ENCODE results near the gene ARL4C. TPM values are rescaled to one million over a fixed set of nuclear protein-coding genes. Genes with fewer than 3 reads are reported as not detected.

The ARL4C gene
- total and polyA plus RNA-seq, 2 experiments from 2014 or later: 5.8 to 9.9 TPM

DNA sequence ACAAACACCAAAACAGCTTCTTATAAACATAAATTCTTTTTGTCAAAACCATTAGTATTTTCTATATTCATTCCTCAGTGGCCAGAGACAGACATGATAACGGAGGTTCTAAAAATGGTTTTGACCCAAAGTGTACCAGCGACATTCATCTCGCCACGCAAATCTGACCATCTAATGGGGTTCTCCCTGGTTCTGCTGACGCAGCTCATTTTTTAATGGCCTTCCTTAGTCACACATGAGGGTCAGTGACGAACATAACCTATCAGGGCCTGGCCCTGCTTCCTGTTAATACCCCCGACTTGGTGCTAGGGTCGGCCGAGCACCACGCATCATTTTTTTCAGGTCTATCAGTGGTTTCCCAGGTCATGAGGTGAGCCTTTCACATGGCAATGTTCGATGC, 45.9 kb upstream of the ARL4C start:
- Mint-ChIP-seq H3K4me3 (no peak overlapping the region), H3K36me3 (ENCODE audit: low read depth) (no peaks in the 10 kb centered on the region), H3K9me3 (peaks cover 5% of the 10 kb centered on the region), H3K27ac (no peak overlapping the region), H3K27me3 (ENCODE audit: insufficient read depth, low read depth, poor library complexity) (peaks cover 4% of the 10 kb centered on the region), H3K4me1 (peaks cover 25% of the 10 kb centered on the region)
- H2AFZ ChIP-seq: no peak overlapping the region
- no peaks in the 10 kb centered on the region for H3K36me3 ChIP-seq (ENCODE audit: insufficient read depth)
- H3K9me2 ChIP-seq (ENCODE audit: insufficient read depth): no peaks in the 10 kb centered on the region
- H3K27ac ChIP-seq (ENCODE audit: low read depth): no peak overlapping the region
- no peak for TF ChIP-seq CTCF (conservative IDR thresholded peaks at IDR 0.05; ENCODE audit: low read depth in 2 of 2)
- no peak for TF ChIP-seq ETS1 (IDR thresholded peaks at IDR 0.05)
- TF ChIP-seq NANOG (IDR thresholded peaks at IDR 0.05; ENCODE audit: borderline replicate concordance): no peak
- H3K27me3 ChIP-seq (ENCODE audit: insufficient read depth): no peaks in the 10 kb centered on the region
- ATAC-seq: no peak
- H3K4me3 ChIP-seq: no peak overlapping the region
- DNase-seq (ENCODE audit: low spot score): no peak
- H4K20me1 ChIP-seq (replicated peaks; ENCODE audit: insufficient read depth): no peaks in the 10 kb centered on the region
- no peak overlapping the region for H3K4me2 ChIP-seq
- peaks cover 18% of the 10 kb centered on the region for H3K4me1 ChIP-seq (ENCODE audit: insufficient read depth)
- no peaks in the 10 kb centered on the region for H3K79me2 ChIP-seq (replicated peaks; ENCODE audit: insufficient read depth)
- no peaks in the 10 kb centered on the region; the same call in 1 of the 2 replicates for H3F3A ChIP-seq (replicated peaks; ENCODE audit: low read depth)

DNA sequence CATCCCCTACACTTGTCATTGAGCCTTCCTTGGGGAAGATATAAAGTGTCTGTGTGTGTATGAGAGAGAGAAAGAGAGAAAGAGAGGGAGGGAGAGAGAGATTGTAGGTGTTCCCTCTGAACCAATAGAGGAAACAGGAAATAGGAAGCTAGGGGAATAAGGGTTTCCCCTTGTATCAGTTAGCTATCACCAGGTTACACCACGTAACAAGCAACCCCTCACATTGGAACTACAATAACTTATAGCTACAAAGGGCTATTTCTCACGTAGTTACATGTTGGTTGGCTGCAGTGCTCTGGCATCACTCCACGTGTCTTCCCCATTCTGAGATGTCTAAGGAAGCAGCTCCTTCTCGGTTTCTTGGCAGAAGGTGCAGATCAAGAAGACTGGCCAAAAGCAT, 41.0 kb upstream of the ARL4C start:
- Mint-ChIP-seq H3K4me3 (no peak overlapping the region), H3K27me3 (ENCODE audit: insufficient read depth, low read depth, poor library complexity) (no peaks in the 10 kb centered on the region), H3K4me1 (no peaks in the 10 kb centered on the region), H3K9me3 (peaks cover 3% of the 10 kb centered on the region; the same call in 1 of the 3 replicates), H3K36me3 (ENCODE audit: low read depth) (no peaks in the 10 kb centered on the region), H3K27ac (no peak overlapping the region)
- H3K27ac ChIP-seq (ENCODE audit: low read depth): no peak overlapping the region
- ATAC-seq (no peak), DNase-seq (ENCODE audit: low spot score) (no peak)
- no peaks in the 10 kb centered on the region for H3F3A ChIP-seq (replicated peaks; ENCODE audit: low read depth)
- H3K36me3 ChIP-seq (ENCODE audit: insufficient read depth): no peaks in the 10 kb centered on the region
- no peak overlapping the region for H3K4me2 ChIP-seq
- H3K27me3 ChIP-seq (ENCODE audit: insufficient read depth): no peaks in the 10 kb centered on the region
- no peaks in the 10 kb centered on the region for H3K79me2 ChIP-seq (replicated peaks; ENCODE audit: insufficient read depth)
- no peaks in the 10 kb centered on the region for H4K20me1 ChIP-seq (replicated peaks; ENCODE audit: insufficient read depth)
- no peaks in the 10 kb centered on the region for H3K4me1 ChIP-seq (ENCODE audit: insufficient read depth)
- no peak overlapping the region for H2AFZ ChIP-seq
- H3K4me3 ChIP-seq: no peak overlapping the region
- no peaks in the 10 kb centered on the region for H3K9me2 ChIP-seq (ENCODE audit: insufficient read depth)
- no peak for TF ChIP-seq ZNF462 (CRISPR knock-in tag; IDR thresholded peaks at IDR 0.05)
- TF ChIP-seq JUNB (IDR thresholded peaks at IDR 0.05; ENCODE audit: unreplicated experiment): no peak
- TF ChIP-seq CREB1 (CRISPR knock-in tag; IDR thresholded peaks at IDR 0.05; ENCODE audit: low read depth): no peak
- TF ChIP-seq EZH2 (IDR thresholded peaks at IDR 0.05; ENCODE audit: low read depth, unreplicated experiment): no peak
- TF ChIP-seq ZNF114 (CRISPR knock-in tag; IDR thresholded peaks at IDR 0.05): no peak
- TF ChIP-seq CTCF (conservative IDR thresholded peaks at IDR 0.05; ENCODE audit: low read depth in 2 of 2): no peak
- no peak for TF ChIP-seq ZNF331 (CRISPR knock-in tag; IDR thresholded peaks at IDR 0.05; ENCODE audit: low read depth)
- no peak for TF ChIP-seq POLR2AphosphoS5 (IDR thresholded peaks at IDR 0.05; ENCODE audit: low read depth)
- TF ChIP-seq STAT1 (IDR thresholded peaks at IDR 0.05; ENCODE audit: unreplicated experiment): no peak
- TF ChIP-seq EZH2phosphoT487 (IDR thresholded peaks at IDR 0.05; ENCODE audit: unreplicated experiment): no peak

Measured in GM23338 (cell line).